Stimulated activated CD4-positive, alpha-beta T cell treated with anti-CD3 and anti-CD28 coated beads, Interleukin-4, amount 100 ng/mL, for 1 hour (primary cell): ENCODE measurements around the gene SLC13A4.
"Not testable (repeated sequence)": the region's sequence is repeated elsewhere in the genome, so short reads cannot be mapped to it uniquely, and the experiment has no call there.

Experiments
- DNase-seq: peaks from one replicate; pipeline ENCODE4 v3.0.0-alpha.2; 2020

Gene SLC13A4, protein sequence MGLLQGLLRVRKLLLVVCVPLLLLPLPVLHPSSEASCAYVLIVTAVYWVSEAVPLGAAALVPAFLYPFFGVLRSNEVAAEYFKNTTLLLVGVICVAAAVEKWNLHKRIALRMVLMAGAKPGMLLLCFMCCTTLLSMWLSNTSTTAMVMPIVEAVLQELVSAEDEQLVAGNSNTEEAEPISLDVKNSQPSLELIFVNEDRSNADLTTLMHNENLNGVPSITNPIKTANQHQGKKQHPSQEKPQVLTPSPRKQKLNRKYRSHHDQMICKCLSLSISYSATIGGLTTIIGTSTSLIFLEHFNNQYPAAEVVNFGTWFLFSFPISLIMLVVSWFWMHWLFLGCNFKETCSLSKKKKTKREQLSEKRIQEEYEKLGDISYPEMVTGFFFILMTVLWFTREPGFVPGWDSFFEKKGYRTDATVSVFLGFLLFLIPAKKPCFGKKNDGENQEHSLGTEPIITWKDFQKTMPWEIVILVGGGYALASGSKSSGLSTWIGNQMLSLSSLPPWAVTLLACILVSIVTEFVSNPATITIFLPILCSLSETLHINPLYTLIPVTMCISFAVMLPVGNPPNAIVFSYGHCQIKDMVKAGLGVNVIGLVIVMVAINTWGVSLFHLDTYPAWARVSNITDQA

DNA sequence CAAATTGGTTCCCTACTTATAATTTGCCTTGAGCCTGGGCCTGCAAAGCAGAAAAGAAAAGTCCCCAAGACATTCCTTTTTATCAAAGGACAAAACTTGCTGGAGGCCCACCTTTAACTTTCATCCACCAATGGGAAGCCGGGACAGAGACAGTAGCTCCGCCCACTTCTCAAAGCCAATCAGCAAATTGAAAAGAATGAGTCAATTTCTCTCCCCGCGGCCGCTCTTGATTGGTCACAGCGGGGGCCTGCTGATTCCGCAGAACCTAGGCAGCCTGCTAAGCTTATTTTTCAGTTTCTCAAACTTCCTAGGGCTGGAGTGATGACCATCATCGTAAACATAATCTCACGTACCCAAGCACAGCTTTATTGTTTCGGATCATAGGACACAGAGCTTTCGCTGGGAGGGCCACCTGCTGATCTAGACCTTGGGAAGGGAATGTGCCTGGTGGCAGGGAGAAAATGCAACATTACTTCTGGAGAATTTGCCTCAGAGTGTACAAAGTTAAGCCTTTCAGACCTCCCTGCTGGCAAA is at the start of gene SLC13A4:
SLC13A4 (minus strand) TSS at position 51 of the 534 bp plus-strand sequence. CDS start 690 bp downstream, outside the sequence.
- DNase-seq: no peak

DNA sequence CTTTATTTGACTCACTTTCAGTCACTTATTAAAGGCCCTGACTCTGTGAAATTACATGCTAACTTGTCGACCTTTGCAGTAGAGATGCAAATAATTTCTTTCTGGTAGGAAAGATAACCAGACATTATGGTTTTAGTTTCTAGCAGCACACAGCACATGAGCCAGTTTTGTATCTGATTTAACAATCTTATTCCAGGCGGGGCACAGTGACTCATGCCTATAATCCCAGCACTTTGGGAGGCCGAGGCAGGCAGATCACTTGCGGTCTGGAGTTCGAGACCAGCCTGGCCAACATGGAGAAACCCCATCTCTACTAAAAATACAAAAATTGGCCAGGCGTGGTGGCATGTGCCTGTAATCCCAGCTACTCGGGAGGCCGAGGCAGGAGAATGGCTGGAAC is 47.9 kb upstream of the SLC13A4 start:
- DNase-seq: not testable (repeated sequence)

DNA sequence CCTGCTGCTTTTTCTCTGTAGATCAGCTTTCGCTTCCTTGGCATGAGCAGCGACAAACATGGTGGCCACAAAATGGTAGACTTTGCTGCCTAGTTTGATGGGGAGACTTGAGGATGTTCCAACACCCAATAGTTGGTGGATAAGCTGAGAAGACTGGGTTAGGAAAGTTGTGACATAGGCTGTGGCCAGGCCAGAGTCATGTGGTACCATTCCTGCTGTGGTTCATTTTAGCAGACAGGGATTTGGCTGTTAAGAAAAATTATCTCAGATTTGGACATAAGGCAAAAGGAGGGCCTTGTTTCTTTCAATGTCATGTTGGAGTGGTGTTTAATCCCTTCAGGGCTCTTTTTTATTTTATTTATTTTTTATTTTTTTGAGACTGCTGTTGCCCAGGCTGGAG is 47.2 kb upstream of the SLC13A4 start:
- DNase-seq: no peak

DNA sequence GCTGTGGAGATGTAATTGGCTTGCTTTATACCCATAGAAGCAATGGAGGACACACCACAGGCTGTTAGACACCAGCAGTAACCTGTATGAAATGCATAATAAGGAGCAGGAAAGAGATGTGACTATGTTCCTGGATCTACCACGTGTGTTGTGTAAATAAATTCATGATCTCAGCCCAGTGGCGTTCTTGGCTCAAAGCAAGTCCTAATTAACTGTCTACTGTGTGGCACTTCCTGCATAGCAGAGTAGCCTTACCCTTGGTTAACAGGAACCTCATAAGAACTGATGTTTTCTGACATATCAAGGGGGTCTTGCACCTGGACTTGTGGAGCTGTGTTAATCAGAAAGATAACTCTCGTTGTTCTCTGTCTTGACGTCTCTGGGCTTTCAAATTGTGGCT is 46.3 kb upstream of the SLC13A4 start:
- no peak for DNase-seq

DNA sequence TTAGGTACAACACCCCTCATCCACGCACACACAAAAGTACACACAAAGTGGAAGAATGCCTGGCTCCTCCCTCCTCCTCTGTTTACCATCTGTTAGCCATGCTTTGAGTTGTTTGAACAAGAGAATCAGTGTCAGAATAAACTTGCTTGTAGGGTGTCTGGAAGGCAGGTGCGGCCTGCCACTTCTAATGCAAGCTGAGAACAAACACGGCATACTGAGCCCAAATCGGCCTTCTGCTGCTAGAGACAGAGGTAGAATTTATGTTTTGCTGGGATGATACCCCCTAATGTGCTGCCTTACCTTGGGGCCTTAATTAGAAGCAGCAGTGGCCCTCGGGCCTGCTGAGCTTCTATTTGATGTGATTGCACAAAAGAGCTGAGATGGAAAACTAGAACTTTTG is 45.5 kb upstream of the SLC13A4 start:
- no peak for DNase-seq

DNA sequence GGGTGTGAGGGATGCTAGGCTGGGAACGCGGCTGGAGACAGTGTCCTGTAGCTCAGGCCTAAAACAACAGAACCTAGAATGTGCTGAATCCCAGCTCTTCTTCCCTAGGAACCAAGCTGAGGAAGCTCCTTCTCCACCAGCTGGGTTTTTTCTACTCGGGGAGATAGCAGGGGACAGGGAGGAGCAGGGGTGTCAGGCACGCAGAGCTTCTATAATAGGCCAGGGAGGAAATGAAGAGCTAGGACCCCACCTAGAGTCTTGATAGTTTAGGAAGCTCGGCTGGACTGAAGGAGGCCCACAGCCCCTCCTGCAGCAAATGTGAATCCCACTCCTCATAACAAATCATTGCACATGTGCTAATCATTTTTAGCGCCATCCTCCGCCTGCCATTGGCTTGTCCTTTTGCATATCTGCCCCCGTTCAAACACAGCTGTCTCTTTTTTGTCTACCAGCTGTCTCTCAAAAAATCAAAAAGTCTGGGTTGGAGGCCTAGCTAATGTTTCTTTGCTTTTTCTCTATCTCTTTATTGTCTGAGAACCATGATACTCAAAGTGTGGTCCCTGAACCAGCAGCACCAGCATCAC is 44.7 kb upstream of the SLC13A4 start:
- no peak for DNase-seq

DNA sequence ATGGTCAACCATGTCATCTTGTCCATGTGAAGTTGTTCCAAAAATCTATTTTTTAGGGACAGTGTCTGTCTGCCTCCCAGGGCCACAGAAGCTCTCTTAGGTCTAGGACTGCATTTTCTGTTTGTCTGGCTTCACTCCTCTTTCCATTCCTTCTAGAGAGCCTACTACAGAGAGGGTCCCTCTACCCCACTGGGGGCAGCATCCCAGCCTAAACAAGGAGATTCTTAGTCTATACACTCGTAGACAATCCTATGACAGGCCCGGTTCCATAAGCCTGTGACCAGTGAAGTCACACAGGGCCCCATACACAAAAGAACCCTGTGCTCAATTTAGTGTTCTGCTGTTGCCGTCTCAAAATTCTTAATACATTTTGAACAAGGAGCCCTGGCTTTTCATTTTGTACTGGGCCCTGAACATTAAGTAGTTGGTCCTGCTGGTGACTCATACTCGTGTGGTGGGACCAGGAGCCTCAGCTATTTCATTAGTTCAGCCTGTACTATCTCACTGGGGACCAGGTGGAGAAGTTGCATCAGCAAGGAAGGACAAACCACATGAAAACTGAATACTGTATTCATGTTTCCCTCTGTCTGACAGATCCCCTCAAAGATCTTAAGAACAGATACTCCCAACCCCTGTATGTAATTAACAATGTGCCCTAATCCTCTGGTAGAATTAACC is 44.1 kb upstream of the SLC13A4 start:
- DNase-seq: no peak

DNA sequence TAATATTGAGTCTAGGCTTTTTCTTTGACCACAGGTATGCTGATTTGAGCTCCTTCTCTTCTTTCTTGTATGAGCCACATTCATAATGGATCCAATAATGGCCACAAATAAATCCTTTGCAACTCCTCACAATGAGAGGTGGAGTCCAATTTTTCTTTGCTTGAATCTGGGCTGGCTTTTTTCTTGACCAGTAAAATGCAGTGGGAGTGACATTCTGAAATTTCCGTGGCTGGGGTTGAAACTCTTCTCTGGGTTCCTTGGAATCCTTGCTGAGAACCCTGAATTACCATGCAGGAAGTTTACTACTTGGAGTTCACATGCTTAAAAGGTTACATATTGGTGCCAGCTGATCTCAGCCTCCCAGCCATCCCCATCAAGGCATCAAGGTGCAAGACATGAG is 43.1 kb upstream of the SLC13A4 start:
- DNase-seq: no peak

DNA sequence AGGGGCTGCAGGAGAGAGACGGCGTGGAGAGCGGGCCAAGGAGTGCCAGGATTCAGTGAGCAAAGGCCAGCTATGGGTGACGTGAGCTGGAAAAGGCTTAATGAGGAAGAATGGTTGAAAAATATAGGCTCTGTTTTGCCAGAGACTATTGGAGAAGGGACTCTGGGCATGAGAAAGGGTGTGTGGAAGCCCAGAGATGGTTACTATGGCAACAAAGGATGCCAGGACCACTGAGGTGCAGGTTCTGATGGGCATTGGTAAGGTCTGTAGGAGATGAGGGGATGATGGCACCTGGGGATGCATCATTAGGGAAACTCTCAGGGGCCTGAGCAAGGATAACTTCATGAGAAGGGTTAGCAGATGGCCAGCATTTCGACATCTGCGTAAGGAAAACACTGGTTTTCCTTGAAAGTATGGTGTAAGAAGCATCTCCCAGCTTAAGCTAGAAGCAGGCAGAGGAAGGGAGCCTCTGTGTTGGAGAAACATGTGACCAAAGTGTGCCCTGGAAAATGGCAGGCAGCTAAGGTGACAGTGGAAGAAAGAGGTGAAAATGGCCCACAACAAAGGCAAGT is 42.2 kb upstream of the SLC13A4 start:
- no peak for DNase-seq

DNA sequence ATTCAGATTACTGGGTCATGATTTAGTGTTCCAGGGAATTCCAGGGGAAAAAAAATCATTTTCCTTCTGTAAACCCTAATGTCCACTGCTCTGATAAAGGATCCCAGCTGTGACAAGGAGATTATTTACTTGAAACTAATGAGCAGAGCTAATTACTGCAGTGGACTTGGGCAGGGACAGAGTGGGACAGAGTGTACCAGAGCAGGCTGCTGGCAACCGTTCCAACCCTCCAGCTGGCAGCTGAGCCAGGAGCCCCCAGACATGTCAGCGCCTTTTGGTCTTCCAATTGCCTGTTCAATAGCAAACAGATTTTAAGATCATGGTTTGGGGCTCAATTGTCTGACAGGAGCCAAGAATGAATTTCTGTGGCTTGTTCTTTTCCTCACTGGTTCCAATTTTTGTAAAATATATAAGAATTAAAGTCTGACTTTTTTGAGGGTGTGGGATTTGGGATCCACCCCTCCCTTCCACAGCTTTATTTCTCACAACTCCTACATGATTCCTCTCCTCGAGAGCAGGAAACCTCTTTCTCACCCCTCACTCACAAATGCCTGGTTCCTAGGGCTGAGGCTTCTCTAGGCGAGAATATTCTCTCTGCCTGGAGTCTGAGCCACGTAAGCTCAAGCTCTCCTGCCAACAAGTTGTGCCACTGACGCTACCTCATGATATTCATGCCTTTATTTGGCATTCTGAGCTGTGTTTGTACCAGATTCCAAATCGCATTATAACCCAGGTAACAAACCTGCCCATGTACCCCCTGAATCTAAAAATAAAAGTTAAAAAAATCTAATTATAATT is 41.2 kb upstream of the SLC13A4 start:
- DNase-seq: no peak

DNA sequence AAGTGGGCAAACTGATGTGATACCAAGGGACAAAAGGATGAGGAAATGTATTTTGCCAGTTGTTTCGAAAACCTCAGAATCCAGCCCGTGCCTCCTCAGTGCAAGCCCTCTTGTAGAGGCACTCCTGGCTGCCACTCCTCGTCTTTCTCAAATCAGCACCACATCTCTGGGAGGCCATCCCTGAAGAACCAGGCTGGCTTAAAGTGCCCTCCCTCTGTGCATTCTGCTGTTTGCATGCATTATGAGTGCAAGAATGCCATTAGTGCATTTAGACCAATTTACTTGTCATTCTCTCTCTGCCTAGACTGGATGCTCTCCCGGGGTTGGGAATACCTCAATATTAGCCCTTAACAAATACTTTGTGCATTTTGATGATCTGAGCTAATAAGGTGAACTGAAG is 40.5 kb upstream of the SLC13A4 start:
- no peak for DNase-seq

DNA sequence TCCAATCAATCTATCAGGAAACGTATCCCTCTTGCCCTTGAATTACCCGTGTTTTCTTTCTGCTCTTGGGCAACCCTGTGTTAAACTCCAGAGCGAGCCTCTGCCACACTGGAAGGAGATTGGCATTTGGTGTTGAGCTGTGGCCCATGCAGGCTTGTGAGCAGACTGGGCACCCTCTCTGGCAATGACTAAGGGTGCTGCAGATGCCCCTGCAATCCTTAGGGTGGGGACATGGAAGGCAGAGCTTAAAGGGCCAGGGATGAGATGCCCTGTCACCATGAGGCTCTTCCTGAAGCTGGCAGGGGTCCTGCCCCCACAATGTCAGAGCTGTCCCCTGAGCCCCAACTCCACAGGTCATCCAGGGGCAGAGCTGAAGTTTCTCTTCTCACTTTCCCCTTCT is 40.1 kb upstream of the SLC13A4 start:
- no peak for DNase-seq

DNA sequence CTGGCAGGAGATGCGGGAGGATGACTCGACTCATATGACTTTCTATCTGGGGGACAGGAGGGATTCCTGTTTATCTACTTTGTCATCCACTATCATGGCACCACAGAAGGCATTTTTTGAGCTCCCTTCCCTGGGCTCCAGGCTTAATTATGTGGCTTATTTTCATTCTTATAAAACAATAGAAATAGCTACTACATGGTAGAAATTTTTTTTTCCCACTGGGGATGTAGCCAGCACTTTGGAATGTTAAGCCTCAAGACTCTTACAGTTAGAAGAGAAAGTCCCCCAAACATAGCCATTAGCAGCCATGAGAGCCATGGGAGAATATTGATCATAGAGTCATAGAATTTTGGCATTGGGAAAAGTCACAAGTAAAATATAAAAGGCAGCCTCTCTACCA is 35.3 kb upstream of the SLC13A4 start:
- DNase-seq: no peak

DNA sequence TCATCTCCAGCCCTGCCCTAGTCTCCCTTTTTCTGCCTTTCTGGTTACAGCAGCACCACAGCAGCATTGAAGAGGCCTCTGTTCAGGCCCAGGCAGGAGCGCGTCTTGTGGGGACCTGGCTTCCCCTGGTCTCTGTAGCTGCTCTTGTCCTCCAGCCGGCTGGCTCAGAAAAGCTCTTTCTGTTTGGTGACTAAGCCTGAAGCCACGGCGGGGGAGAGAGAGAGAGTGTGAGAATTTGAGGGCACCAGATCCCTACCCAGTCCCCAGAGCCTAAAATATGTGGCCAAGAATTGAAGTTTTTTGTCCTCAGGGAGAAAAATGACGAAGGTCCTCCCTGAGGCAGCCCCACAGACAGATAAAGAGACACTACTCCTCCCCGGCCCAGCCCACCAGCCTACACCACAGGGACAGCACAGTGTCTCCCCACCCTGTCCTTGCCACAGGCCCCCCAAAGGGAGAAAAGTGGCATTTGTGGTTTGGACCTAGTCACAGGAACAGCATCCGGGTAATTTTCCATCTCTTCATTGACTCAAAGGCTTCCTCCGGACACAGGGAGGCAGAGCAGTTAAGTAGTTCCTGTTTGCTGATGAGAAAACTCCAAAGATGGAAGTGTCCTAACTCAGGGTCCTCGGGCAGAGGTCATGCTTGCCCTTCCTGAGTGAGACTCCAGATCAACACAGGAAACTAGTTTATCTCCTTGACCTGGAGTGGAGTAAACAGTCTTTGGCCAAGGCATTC is 33.9 kb upstream of the SLC13A4 start:
- no peak for DNase-seq

DNA sequence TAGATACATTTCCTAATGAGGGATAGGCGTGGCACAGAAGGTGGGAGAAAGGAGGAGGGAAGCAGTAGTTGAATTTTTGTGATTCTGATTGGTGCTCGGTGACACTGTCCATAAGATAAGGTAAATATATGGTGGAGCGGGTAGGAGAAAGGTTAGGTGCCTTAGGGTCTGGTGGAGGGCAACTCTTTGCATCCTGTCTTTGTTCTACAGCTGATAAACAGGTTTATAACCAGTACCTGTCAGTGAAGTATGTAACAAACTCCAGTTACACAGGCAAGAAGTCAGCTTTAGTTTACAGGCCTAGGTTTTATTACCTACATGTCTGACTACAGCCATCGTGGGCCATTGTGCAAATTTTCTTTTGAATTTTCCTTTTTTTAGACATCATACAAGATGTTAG is 31.5 kb upstream of the SLC13A4 start:
- DNase-seq: no peak

DNA sequence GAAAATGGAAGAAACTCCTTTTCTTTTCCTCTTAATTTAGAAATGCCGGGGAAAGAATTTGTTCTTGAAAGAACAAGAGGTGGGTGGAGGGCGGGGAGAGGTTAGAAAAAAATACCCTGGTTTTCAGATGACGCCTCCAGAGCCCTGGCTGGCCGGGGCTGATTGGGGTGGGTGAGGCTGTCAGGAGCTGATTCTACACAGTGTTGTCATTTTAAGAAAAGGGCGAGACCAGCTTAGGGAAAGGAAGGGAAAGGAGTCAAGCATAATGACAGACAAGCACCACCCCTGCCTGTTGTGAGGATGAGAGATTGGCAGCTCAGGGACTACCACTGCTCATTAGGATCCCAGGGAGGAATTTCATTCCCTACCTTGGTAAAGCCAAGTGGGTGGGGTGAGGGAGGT is 30.5 kb upstream of the SLC13A4 start:
- no peak for DNase-seq

DNA sequence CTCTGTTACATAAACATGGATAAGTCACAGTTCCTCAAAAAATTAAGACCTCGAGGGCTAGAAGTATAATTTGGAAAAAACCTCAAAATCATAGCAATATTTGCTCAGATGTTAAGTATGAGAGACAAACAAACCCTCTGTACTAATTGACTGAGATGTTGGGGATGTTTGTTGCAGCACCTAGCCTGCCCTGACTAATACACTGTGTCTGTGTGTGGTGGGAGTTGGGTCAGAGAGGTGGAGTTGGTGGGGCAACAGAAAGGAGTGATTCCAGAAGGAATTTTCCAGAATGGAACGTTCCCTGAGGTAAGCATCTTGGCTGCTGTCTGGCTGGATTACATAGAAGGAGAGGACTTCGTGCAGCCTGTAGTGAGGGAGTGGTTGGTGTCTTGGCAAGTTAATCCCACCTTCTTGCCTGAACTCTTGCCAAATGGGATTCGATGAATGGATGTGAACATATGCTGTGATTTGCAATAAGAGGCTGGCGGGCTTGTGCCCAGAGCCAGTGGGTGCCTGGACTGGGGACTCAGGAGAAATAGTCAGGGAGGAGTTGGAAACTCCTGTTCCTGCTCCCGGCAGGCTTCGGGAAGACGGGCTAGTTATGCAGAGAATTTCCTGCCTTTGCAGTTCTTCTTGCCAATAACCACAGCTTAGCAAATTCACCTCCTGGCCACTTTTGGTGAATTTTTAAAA is 29.9 kb upstream of the SLC13A4 start:
- DNase-seq: no peak

DNA sequence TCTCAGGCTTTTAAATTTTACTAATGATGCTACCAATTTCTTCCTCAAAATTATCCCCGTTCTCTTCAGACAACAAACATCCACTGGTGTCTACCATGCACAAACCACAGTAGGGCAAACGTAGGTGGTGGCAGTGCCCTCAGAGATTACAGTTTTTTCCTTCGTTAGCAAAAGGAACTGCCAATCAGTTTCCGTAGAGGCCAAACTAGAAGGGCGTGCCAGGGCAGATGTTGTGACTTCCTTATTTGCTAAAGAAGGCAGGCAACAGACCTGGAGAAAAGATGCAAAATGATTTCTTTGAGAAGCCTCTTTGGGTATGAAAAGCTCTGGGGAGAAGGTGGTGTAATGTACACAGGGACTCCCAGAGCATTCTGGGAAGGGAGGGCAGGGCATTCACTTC is 28.2 kb upstream of the SLC13A4 start:
- DNase-seq: no peak

DNA sequence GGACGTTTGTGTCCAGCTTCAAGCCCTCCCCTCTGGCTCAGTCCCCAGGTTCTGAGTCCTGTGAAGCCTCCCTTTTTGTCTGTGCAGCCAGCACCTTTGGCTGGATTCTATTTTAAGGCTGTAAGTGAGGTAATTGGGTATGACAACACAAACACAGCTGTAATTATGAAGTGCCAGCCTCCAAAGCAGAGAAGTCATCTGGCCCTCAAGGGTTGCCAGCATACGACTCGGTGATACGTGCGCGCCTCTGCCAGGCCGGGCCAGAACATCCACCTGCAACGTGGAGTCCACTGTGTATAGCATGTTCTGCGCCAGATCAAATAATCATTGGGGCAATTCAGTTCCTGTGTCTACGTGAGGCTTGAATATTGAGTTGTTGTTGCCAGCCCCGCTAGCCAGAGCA is 27.4 kb upstream of the SLC13A4 start:
- DNase-seq: no peak

DNA sequence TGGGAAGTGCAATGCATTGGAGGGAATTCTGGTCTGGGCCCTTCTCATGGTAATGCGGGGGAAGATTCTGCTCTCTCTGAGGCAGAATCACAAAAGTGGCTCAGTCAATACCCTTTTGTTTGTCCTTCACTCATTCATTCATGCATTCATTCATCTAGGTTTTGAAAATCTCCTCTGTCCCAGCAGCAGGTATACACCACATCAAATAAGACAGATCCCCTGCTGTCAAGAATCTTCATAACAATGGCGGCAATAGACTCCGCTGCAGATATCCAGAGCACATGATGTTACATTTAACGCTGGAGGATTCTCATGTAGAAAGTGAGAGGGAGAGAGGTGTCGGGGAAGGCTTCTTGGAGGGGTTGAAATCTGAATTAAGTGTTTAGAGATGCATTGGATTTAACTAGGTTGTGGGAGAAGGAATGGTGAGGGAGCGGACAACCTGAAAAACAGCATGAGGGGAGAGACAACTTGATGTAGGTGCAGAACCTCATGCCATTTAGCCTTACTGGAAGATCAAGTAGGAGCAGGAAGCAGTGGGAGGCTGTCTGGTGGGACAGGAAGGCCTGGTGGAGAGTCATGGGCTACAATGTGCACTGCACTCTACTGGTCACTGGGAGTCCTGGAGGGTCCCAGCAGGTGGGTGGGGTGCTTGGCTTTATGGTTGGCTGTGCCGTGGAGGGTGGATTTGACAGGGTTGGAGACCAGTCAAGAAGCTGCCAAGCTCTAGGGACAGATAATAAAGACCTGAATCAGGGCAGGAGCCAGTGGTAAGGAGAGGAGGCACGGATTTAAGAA is 25.8 kb upstream of the SLC13A4 start:
- no peak for DNase-seq
